ENCODE results near the gene MCTP1.

DNA sequence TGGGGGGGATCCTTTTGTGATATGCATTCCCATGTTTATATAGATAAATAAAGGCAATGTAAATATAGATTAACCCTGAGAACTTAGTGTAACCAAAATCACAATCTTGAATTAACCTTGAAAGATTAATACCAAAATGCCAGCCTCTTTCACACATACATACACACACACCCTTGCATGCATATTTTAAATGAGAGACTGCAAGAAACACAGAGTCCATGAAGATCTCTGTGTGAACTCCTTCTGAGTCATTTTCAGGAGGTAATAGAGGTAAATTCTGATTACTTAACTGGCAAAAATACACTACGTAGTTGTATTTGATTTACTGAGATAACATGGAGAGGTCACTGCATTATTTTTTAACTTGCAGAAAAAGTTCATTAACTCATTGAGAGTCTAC lies 548.4 kb downstream of the MCTP1 start:
- TF ChIP-seq POLR2A (IDR thresholded peaks at IDR 0.05) (no peak), CTCF (IDR thresholded peaks at IDR 0.05) (no peak)
